PC-9 (cell line): ENCODE results near the gene KIF14.

Experiments
- EZH2 ChIP-seq: fragments of 200-600 bp; sonication (generic); IDR thresholded peaks from 2 replicates; pipeline ENCODE4 v1.8.0; 2017; ENCODE audit warnings: antibody characterized with exemption, low read depth
- TF ChIP-seq, protein P1 (sequence below): fragments of 200-600 bp; sonication (generic); conservative IDR thresholded peaks from 2 replicates; pipeline ENCODE4 v1.6.1; 2017; ENCODE audit warnings: mixed run types, antibody characterized with exemption, mild to moderate bottlenecking, moderate library complexity

DNA sequence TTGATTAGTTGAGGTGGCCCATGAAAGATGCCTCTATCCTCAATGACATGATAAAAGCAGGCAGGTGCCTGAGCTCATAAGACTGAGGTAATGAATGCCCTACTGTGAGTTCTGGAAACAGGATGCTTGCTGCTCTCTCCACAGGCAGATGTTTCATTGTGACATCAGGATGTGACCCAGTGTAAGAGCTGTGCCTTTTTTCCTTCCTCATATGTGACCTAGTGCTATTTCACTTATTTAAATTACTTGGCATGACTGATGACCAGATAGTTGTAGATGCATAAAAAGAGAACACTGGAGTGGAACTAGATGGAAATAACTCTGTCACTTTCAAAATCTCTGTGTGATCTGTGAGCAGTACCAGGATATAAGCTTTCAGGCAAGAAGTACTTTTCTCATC, 31.9 kb downstream of the KIF14 start:
- no peak for TF ChIP-seq EZH2
- TF ChIP-seq, protein P1, sequence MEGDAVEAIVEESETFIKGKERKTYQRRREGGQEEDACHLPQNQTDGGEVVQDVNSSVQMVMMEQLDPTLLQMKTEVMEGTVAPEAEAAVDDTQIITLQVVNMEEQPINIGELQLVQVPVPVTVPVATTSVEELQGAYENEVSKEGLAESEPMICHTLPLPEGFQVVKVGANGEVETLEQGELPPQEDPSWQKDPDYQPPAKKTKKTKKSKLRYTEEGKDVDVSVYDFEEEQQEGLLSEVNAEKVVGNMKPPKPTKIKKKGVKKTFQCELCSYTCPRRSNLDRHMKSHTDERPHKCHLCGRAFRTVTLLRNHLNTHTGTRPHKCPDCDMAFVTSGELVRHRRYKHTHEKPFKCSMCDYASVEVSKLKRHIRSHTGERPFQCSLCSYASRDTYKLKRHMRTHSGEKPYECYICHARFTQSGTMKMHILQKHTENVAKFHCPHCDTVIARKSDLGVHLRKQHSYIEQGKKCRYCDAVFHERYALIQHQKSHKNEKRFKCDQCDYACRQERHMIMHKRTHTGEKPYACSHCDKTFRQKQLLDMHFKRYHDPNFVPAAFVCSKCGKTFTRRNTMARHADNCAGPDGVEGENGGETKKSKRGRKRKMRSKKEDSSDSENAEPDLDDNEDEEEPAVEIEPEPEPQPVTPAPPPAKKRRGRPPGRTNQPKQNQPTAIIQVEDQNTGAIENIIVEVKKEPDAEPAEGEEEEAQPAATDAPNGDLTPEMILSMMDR, result no peak
